ENCODE measurements around the gene MRPL1. TPM values are rescaled to one million over a fixed set of nuclear protein-coding genes. Genes with fewer than 3 reads are reported as not detected.
A peak's percentile ranks its signal among the peaks of the same experiment; 100 is the strongest.
"Not testable (repeated sequence)": the region's sequence is repeated elsewhere in the genome, so short reads cannot be mapped to it uniquely, and the experiment has no call there.

MRPL1 gene
- total RNA-seq, 1 donor from 2014 or later = 41.3 TPM

- no peak for DNase-seq (ENCODE audit: low read depth)
These were observed 13.2 kb upstream of the MRPL1 start for GRCh38 chr4:77849278-77849965.

DNA sequence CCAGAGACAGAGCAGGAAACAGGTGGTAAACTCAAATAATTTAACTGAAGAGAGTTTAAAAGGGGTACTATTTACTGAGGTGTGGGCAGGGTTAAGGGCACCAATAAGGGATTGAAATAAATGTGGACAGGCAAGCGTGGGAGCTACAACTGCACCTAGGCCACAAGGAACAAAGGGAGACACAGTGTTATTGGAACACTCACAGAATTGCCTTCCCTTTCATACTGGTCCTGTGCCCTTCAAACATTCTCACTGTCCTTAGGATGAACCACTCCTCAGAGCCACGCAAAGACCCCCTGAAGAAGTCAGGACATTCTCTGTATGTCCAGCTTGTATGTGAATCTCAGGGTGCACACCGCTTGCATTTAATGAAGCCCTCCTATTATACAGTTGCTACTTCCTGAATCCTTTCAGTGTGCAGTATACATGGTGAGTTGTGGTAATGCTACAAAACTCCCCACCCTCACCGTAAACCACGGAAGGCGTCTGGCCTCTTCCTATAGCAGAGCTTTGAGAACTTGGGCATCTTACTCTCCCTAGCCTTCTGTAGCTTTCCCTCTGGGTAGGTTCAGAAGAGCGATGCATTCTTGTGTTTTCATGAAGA lies 9.6 kb upstream of the MRPL1 start:
- no peak for DNase-seq (ENCODE audit: low read depth)

DNA sequence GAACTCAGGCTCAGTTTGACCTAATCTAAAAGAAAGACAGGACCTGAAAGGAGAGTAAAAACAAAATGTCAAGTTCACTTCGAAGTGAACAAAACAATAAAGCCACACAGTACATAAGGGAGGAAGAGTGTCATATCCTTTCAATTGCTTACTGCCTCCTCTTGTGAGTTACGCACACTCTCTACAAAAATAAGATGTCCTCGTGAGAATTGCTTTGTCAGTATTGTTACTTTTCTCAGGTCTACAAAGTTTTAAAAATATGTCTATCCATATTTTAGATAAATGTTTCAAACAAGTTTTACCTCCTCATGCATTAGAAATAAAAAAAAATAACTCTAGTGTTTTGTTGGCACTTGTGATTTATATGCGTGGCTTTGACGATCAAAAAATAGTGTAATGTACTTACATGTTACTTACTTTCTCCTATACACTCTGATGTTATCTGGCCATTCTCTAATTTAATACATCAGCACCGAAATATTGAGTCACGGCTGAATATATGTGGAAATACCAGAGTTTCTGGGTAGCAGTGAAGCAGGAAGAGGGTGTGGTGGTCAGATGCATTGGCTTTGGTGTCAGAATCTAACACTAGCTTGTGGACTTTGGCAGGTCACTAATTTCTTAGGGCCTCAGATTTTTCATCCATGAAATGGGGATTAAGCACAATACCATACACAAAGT lies 8.1 kb upstream of the MRPL1 start:
- DNase-seq (ENCODE audit: low read depth) = no peak

GRCh38 chr4:77856152-77856551 lies 6.5 kb upstream of the MRPL1 start:
- no peak for DNase-seq (ENCODE audit: low read depth)

DNA sequence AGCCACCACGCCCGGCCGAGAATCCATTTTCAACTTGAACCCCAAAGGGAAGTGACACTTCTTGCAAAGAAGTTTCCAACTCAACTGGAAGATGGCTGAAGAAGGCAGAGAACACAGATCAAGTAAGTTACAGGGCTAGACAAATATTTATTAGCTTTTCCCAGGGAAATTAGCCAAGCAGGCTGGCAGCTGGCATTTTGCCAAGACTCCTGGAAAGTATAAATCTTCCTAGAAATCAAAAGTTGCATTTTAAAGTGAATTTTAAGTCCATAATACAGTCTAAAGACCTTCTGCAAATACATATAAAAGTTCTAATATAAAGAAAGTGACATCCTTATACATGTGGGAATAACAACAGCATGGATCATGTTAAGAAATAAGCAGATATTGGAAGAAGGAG lies 3.4 kb upstream of the MRPL1 start:
- peak; percentile 10 for DNase-seq (ENCODE audit: low read depth)

GRCh38 chr4:77861495-77861894 lies 1.1 kb upstream of the MRPL1 start:
- DNase-seq (ENCODE audit: low read depth) = peak; percentile 23

- not testable (repeated sequence) for DNase-seq (ENCODE audit: low read depth)
These were observed 711 bp downstream of the MRPL1 start for GRCh38 chr4:77863341-77863740.

GRCh38 chr4:77865259-77865658 lies 2.6 kb downstream of the MRPL1 start:
- no peak for DNase-seq (ENCODE audit: low read depth)

DNA sequence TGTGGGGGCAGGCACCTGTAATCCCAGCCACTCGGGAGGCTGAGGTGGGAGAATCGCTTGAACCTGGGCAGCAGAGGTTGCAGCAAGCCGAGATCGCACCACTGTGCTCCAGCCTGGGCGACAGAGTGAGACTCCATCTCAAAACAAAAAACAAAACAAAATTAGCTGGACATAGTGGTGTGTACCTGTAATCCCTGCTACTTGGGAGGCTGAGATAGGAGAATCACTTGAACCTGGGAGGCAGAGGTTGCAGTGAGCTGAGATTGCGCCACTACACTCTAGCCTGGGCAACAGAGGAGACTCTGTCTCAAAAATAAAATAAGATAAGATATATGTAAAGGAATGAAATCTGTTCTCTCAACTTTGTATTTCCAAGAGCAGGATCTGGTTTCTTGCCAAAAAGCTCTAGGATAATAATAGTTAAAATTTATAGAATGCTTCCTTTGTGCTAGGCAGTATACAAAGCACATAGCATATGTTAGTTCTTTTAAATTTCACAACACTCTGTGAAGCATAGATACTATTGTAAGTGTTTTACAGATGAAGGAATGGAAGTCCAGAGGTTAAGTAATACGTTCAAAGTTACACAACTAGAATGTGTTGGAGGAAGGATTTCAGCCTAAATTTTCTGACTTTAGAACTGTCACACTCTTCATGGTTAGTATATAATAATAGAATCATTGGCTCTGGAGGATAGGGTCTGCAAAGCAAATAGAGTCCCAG lies 10.3 kb downstream of the MRPL1 start:
- DNase-seq (ENCODE audit: low read depth) = no peak

DNA sequence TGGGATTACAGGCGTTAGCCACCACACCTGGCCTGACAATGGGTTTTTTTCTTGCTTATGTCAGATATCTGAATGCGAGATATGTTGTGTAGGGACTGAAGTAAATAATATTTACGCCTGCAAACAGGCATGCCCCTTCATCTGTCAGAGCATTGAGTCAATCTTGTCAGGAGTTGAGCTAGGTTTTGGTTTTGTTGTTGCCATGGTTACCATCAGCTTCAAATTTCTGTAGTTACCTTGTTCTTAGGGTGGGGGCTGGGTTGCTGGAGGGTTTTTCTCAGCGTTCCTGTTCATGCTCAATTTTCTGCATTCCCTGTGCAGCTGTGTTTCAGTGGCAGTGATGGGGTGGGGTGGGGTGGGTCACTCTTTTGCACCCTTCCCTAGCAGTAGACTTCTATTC lies 14.5 kb downstream of the MRPL1 start:
- peak; percentile 39 for DNase-seq (ENCODE audit: low read depth)

DNA sequence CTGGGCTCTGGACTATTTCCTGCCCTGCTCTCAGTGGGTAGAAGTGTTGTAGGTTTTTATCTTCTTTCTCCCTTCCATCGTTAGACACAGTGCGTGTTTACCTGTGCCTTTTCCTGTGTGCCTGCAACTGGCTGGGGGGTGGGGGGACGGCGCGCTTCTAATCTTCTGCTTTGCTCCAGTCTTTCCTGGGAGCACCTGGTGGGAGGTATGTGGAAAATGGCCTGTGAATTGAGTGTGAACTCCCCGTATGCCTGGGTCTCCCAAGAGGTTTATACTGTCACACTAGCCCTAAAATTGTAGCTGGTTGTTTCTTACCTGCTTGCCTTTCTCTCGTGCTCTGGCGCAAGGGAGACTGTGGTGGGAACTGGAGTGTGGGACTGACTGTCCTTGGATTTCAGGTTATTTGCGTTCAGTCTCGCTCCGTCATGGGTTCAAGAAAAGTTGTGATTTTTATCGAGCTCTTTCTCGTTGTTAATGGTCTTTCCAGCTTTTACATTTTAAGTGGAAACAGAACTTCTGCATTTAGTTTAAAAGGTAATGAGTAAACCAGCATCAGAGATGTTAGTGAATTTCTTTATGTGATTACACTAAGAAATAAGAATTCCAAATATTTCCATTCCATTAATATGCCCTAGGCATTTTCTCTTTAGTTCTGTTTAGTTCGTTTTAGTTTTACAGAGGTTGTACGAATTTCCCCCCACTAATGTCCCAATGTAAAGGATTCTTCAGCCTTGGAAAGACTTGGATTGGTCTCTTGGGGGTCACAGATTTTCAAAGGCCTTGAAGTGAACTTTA lies 15.3 kb downstream of the MRPL1 start:
- DNase-seq (ENCODE audit: low read depth) = peak; percentile 70

DNA sequence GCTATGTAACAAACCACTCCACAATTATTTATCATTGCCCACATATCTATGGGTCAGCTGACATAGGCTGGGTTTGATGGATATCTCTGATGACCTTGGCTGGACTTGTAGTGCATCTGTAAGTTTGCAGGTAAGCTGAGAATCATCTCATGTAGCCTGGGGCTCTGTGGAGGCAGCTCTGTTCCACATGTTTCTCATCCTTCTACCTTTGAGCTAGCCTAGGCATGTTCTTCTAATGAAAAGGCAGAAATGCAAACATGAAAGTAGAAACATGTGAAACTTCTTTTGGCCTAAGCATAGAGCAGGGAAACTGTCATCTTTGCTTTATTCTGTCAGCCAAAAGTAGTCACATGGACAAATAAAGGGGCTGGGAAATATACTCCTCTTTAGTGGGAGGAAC lies 18.2 kb downstream of the MRPL1 start:
- DNase-seq (ENCODE audit: low read depth) = no peak

DNA sequence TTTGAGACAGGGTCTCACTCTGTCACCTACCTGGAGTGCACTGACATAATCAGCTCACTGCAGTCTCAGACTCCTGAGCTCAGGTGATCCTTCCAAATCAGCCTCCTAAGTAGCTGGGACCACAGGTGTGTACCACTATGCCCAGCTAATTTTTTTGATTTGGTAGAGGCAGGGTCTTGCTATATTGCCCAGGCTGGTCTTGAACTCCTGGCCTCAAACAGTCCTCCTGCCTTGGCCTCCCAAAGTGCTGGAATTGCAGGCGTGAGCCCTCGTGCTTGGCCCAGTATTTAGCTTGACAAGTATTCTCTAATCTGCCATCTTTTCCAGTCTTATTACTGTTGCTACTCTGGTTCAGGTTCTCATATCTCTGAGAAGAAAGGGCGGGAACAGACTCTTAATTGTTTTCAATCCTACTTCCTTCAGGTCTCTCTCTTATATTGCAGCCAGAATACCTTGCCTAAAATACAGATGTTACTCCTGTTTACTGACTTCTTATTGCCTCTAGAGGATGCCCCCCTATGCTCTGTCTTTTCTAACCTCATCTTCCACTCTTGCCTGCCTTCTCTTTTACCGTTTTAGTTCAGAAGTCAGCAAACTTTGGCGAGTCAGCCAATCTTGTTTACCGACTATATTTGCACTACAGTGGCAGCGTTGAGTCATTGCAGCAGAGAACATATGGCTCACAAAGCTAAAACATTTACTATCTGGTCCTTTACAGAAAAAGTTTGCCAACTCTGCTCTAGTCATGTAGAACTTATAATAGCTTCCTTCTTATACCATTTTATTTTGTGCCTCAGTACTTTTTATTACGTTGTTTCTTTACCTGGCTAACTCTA lies 19.0 kb downstream of the MRPL1 start:
- DNase-seq (ENCODE audit: low read depth) = no peak

DNA sequence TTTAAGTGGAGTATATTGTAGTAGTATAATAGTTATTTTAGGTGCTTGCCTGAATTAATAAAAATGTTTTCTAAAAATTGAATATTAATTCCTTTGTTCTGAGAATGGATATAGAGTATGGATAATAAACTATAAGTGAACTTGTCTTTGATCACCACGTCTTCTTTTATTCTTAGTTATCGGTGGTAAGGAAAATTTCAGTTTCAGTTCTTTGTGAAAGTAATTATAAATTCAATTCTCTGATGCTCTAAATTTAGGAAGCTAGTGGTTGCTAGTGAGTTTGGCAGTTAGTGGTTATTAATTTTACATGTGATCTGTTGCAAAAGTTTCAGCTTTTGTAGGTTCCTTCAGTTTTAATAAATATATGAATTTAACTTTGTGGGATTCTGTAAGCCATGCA lies 30.8 kb downstream of the MRPL1 start:
- no peak for DNase-seq (ENCODE audit: low read depth)

DNA sequence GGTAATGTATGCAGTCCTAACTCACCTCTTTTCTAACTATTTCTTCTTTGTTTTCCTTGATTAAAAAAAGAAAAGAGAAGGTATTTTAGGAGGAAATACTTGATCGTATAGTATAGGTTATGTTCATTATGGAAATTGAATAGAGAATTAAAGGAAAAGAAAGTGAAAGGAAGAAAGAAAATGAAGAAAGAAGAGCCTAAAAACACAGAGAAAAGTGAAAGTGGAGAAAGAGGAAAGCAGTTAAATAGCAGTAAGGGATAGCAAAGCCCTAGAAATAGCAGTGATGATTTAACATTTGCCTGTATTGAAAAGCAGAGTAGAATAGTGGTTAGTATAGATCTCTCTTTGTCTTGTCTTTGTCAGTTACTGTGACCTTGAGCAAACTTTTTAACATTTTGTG lies 37.0 kb downstream of the MRPL1 start:
- DNase-seq (ENCODE audit: low read depth) = no peak

GRCh38 chr4:77903186-77903585 lies 40.6 kb downstream of the MRPL1 start:
- DNase-seq (ENCODE audit: low read depth) = no peak

- no peak for DNase-seq (ENCODE audit: low read depth)
These were observed 43.1 kb downstream of the MRPL1 start for GRCh38 chr4:77905651-77906263.

DNA sequence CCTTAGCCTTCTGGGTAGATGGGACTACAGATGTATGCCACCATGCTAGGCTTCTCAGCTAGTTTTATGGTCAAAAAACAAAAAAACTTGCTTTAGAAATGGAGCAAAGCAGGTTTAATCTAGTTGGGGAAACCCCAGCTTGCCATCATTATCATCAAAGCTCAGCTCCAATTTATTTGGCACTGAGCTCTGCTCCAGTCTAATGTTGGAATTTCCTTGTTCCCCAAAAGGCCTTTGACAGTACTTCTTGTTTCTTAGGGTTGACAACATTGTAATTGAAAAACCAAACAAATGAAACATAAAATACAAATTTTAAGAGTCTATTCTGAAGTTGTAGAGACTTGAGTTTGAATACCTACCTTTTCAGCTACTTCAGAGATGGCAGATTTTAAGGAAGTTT lies 48.0 kb downstream of the MRPL1 start:
- DNase-seq (ENCODE audit: low read depth) = no peak

GRCh38 chr4:77911091-77911490 lies 48.5 kb downstream of the MRPL1 start:
- peak; percentile 29 for DNase-seq (ENCODE audit: low read depth)

GRCh38 chr4:77911842-77912450 lies 49.3 kb downstream of the MRPL1 start:
- no peak for DNase-seq (ENCODE audit: low read depth)
